Activated T-helper 1 cell treated with anti-CD3 and anti-CD28 coated beads, Interleukin-2, amount 50 U/mL, for 16 hours (primary cell): ENCODE measurements around the gene NME7.
"Not testable (repeated sequence)": the region's sequence is repeated elsewhere in the genome, so short reads cannot be mapped to it uniquely, and the experiment has no call there.

Experiments used
- DNase-seq, 2 donors: peaks; one replicate each; pipeline ENCODE4 v3.0.0-alpha.2; 2020; ENCODE audit warnings: low read depth in 1 of 2, low spot score in 1 of 2

The NME7 gene

DNA sequence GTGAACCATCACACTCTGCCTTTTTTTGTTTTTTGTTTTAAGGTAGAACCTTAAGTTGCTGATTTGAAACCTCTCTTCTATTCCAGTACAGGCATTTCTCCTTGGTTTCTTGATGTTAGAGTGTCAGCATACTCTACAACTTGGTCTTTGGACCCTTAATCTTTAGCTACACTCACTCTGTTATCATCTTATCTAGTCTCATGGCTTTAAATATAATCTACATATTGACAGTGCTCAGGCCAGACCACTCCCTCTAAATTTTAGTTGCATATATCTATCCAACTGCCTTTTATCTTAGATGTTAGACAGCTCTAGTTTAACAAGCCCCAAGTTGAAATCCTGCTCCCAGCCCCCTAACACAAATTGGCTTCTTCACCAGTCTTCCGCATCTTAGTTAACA is 22.1 kb downstream of the NME7 start:
- DNase-seq = no peak

- DNase-seq = not testable (repeated sequence)
These were observed 25.5 kb downstream of the NME7 start for GRCh38 chr1:169342096-169342495.

GRCh38 chr1:169340882-169341281 is 26.7 kb downstream of the NME7 start:
- no peak for DNase-seq

DNA sequence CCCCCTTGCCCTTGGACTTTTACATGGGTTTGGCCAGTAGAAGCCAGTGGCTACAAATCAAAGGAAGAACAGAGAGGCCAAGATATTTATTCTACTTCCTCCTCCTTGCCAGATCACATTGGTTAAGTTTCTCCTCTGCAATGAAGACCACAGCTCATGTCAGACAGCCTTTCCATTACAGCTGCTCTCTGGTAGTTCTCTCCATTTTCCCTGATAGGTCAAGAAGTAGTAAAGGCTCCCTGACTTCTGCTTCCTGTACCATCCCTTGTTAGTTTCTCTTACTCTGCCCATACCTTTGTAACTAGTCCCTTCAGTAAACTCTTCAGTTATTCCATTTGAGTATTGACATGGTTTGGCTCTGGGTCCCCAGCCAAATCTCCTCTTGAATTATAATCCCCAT is 27.8 kb downstream of the NME7 start:
- DNase-seq = no peak

- no peak for DNase-seq
These were observed 29.0 kb downstream of the NME7 start for GRCh38 chr1:169338617-169339016.

GRCh38 chr1:169336947-169337715 is 30.5 kb downstream of the NME7 start:
- DNase-seq = not testable (repeated sequence)

DNA sequence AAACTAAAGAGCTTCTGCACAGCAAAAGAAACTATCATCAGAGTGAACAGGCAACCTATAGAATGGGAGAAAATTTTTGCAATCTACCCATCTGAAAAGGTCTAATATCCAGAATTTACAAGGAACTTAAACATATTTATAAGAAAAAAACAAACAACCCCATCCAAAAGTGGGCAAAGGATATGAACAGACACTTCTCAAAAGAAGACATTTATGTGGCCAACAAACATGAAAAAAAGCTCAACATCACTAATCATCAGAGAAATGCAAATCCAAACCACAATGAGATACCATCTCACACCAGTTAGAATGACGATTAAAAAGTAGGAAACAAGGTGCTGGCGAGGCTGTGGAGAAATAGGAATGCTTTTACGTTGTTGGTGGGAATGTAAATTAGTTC is 32.9 kb downstream of the NME7 start:
- DNase-seq = not testable (repeated sequence)

DNA sequence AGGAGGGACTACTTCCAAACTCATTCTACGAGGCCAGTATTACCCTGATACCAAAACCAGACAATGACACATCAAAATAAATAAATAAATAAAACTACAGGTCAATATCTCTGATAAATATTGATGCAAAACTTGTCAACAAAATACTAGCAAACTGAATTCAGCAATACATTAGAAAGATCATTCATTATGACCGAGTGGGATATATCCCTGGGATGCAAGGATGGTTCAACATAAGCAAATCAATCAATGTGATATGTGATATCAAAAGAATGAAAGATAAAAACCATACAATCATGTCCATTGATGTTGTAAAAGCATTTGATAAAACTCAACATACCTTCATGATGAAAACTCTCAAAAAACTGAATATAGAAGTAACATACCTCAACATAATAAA is 36.7 kb downstream of the NME7 start:
- no peak for DNase-seq

DNA sequence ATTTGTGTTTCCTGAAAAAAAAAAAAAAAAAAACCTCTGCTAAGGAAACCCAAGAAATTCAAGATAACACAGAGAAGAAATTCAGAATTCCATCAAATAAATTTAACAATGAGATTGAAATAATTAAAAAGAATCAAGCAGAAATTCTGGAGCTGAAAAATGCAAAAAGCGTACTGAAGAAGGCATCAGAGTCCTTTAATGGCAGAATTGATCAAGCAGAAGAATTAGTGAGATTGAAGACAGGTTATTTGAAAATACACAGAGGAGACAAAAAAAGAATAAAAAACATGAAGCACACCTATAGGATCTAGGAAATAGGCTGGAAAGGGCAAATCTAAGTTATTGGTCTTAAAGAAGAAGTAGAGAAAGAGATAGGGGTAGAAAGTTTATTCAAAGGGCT is 38.2 kb downstream of the NME7 start:
- no peak for DNase-seq

DNA sequence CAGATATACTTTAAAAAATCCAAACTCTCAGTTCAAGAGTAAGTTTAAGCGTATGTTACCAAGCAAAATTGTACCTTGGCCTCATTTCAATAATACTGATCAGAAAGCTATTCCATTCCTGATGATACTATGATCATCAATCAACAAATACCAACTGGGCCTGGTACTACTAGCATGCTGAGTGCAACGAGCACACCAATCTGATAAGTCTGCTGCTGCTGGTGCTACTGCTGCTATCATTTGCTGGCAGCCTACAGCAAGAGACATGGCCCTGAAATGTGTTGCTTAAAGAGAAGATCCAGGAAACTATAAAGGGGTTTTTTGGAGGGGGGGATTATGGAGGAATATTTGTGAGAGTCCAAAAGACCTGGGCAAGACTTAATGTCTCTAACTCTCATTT is 39.7 kb downstream of the NME7 start:
- no peak for DNase-seq

- no peak for DNase-seq
These were observed 40.7 kb downstream of the NME7 start for GRCh38 chr1:169326956-169327268.

- no peak for DNase-seq
These were observed 41.2 kb downstream of the NME7 start for GRCh38 chr1:169326261-169326955.

GRCh38 chr1:169325117-169325516 is 42.5 kb downstream of the NME7 start:
- DNase-seq = no peak

DNA sequence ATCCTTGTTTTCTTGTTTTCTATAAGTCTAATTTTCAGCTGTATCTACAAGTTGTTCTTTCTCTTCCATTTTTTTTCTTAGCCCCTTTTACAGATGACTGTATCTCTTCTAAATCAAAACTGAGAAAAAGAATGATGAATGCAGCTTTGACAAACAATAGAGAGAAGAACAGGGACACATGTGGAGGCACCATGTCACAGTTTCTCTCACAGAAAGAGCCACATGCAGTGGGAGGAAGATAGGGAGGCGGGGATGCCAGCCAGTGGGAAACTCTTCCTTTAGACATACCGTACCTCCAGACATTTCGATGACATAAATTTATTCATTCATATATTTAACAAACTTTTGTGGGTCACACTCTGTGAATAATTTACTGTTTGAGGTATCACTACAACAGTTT is 45.5 kb downstream of the NME7 start:
- DNase-seq = no peak

DNA sequence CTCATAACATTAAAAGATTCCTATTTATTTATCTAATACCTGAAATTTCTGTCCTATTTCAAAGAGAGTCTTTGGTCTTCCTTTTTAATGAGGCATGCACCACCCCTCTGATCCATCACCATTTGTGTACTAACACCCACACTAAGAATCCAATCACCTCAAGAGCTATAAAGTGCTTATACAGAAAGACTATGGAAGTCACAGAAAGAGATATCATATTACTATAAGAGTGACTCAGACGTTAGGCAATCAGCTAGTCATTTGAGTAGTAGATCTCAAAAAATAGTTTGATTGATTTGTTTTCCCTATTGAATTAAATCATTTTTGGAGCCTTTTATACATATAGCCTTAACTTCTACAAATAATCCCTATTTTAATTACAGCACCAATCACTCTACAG is 46.1 kb downstream of the NME7 start:
- no peak for DNase-seq

DNA sequence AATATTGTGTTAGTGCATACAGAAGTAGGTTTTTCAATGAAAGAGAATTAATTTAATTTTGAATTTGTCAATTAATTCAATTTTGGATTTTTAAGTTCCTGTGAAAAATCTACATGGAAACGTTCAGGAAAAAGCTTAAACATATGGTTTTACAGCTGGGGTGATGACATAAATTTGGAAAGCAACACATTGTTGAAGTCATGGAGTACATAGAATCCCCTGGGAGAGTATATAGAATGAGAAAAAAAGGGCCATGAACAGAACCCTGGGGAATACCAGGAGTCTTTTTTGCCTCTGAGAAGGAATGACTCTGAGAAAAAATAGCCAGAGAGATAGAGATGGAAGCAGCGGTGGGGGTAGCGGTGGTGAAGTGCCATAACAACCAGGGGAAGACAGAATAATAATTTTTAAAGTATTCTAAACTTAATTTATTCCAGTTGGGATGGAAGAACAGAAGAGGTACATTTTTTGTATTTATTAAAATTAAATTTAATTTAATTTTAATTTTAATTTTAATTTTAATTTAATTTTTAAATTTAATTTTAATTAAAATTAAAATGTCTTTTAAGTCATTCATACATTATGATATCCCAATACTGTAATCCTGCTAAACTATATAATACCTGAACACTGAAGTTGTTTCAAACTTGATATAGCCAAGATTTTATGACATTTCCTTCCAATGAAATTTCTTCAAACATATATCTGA is 48.9 kb downstream of the NME7 start:
- DNase-seq = no peak

DNA sequence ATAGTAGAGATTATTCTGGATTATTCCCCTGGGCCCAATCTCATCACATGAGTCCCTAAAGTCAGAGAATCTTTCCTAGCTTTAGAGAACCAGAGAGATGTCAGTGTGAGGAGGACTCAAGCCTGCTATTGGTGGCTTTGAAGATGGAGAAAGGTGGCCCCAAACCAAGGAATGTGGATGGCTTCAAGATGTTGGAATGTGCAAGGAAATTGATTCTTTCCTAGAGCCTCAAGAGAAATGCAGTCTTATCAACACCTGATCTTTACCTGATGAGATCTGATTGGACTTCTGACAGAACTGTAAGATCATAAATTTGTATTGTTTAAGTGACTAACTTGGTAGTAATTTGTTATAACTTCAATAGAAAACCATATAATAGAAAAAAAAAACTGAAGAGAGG is 51.0 kb downstream of the NME7 start:
- no peak for DNase-seq

- peak in 1 of 2 donors; percentile 7 for DNase-seq
These were observed 55.3 kb downstream of the NME7 start for GRCh38 chr1:169312084-169312954.

GRCh38 chr1:169309178-169310166 is 58.1 kb downstream of the NME7 start:
- no peak for DNase-seq
